Mesenchymal stem cell (in vitro differentiated cells and primary cell): ENCODE results near the gene CLTCL1.
A peak's percentile ranks its signal among the peaks of the same experiment; 100 is the strongest.
"Not testable (repeated sequence)": the region's sequence is repeated elsewhere in the genome, so short reads cannot be mapped to it uniquely, and the experiment has no call there.

Experiments used
- DNase-seq: peaks from one replicate; pipeline ENCODE4 v3.0.0-alpha.2; 2013
- H2AFZ ChIP-seq: one replicate; pipeline ENCODE4 v1.6.1; 2013; ENCODE audit warnings: low read depth, mild to moderate bottlenecking, control low read depth, inconsistent platforms, low read length, moderate library complexity
- H2AK5ac ChIP-seq: 2 replicates; pipeline ENCODE4 v1.6.1; 2013; ENCODE audit warnings: low read length, moderate library complexity, mild to moderate bottlenecking, inconsistent platforms; ENCODE audit not compliant: severe bottlenecking
- H2BK120ac ChIP-seq: one replicate; pipeline ENCODE4 v1.6.1; 2013; ENCODE audit warnings: low read depth, mild to moderate bottlenecking, inconsistent platforms, low read length, moderate library complexity
- H2BK12ac ChIP-seq, 2 experiments: one replicate each; pipeline ENCODE4 v1.6.1; 2013; ENCODE audit warnings: inconsistent platforms in 2 of 2, low read length in 2 of 2, mild to moderate bottlenecking in 2 of 2, moderate library complexity in 2 of 2, control low read depth in 1 of 2
- H2BK15ac ChIP-seq: one replicate; pipeline ENCODE4 v1.6.1; 2013; ENCODE audit warnings: mild to moderate bottlenecking, low read depth, inconsistent platforms; ENCODE audit not compliant: poor library complexity, severe bottlenecking
- H2BK5ac ChIP-seq: 2 replicates; pipeline ENCODE4 v1.6.1; 2013; ENCODE audit warnings: low read depth, mild to moderate bottlenecking, low read length, control low read depth, inconsistent platforms; ENCODE audit not compliant: poor library complexity, severe bottlenecking
- H3K14ac ChIP-seq, 2 experiments: one replicate each; pipeline ENCODE4 v1.6.1; 2013; ENCODE audit warnings: inconsistent platforms in 2 of 2, low read length in 2 of 2, control low read depth in 1 of 2, mild to moderate bottlenecking in 1 of 2, moderate library complexity in 1 of 2
- H3K18ac ChIP-seq, 2 experiments: one replicate each; pipeline ENCODE4 v1.6.1; 2013; ENCODE audit warnings: inconsistent platforms in 2 of 2, low read length in 2 of 2, control low read depth in 1 of 2, low read depth in 1 of 2, mild to moderate bottlenecking in 1 of 2
- H3K23ac ChIP-seq, 2 experiments: one replicate each; pipeline ENCODE4 v1.6.1; 2013; ENCODE audit warnings: inconsistent platforms in 2 of 2, low read length in 2 of 2, mild to moderate bottlenecking in 2 of 2, moderate library complexity in 2 of 2, control low read depth in 1 of 2
- H3K27ac ChIP-seq: 2 replicates; pipeline ENCODE4 v1.5.1; 2013; ENCODE audit warnings: mild to moderate bottlenecking, moderate library complexity, low read length, control low read depth, inconsistent platforms; ENCODE audit not compliant: poor library complexity, severe bottlenecking
- H3K27me3 ChIP-seq, 2 experiments: 2 replicates each; pipeline versions ENCODE4 v1.6.1 to v1.7.0; 2013; ENCODE audit warnings: low read length in 2 of 2, mild to moderate bottlenecking in 2 of 2, moderate library complexity in 2 of 2, control low read depth in 1 of 2, inconsistent platforms in 1 of 2; ENCODE audit not compliant: control insufficient read depth in 1 of 2, insufficient read depth in 1 of 2
- H3K36me3 ChIP-seq, 2 experiments: 2 replicates each; pipeline versions ENCODE4 v1.6.1 to v1.7.0; 2013; ENCODE audit warnings: low read length in 2 of 2, control low read depth in 1 of 2, inconsistent platforms in 1 of 2, low read depth in 1 of 2, mild to moderate bottlenecking in 1 of 2; ENCODE audit not compliant: insufficient read depth in 2 of 2, control insufficient read depth in 1 of 2
- H3K4ac ChIP-seq, 2 experiments: one replicate each; pipeline ENCODE4 v1.6.1; 2013; ENCODE audit warnings: inconsistent platforms in 2 of 2, low read length in 2 of 2, mild to moderate bottlenecking in 2 of 2, moderate library complexity in 2 of 2, control low read depth in 1 of 2, low read depth in 1 of 2
- H3K4me1 ChIP-seq: 2 replicates; pipeline ENCODE4 v1.6.1; 2013; ENCODE audit warnings: low read depth, low read length, control low read depth; ENCODE audit not compliant: control insufficient read depth, insufficient read depth
- H3K4me2 ChIP-seq: 2 replicates; pipeline ENCODE4 v1.6.1; 2013; ENCODE audit warnings: low read length, mild to moderate bottlenecking, inconsistent platforms; ENCODE audit not compliant: poor library complexity, severe bottlenecking
- H3K4me3 ChIP-seq, 2 experiments: 2 replicates each; pipeline versions ENCODE4 v1.5.1 to v1.7.0; 2013; ENCODE audit warnings: low read length in 2 of 2, mild to moderate bottlenecking in 2 of 2, control low read depth in 1 of 2, low read depth in 1 of 2; ENCODE audit not compliant: insufficient read depth in 1 of 2
- H3K79me1 ChIP-seq: replicated peaks from 2 replicates; pipeline ENCODE4 v1.6.1; 2013; ENCODE audit warnings: mild to moderate bottlenecking, control low read depth, low read length, inconsistent platforms; ENCODE audit not compliant: poor library complexity, severe bottlenecking
- H3K9ac ChIP-seq: 2 replicates; pipeline ENCODE4 v1.7.0; 2013; ENCODE audit warnings: mild to moderate bottlenecking, low read length, moderate library complexity
- H3K9me3 ChIP-seq: 2 replicates; pipeline ENCODE4 v1.7.0; 2013; ENCODE audit warnings: mild to moderate bottlenecking, low read length; ENCODE audit not compliant: control insufficient read depth
- H4K8ac ChIP-seq: one replicate; pipeline ENCODE4 v1.6.1; 2013; ENCODE audit warnings: inconsistent platforms, mild to moderate bottlenecking, low read length, moderate library complexity
- H4K91ac ChIP-seq: one replicate; pipeline ENCODE4 v1.6.1; 2013; ENCODE audit warnings: mild to moderate bottlenecking, low read length, inconsistent platforms
- WGBS: methylation state at CpG from one replicate; pipeline ENCODE4 v1.1.7; 2013; ENCODE audit warnings: mixed read lengths; 5-methylcytosine and 5-hydroxymethylcytosine counted together

Gene CLTCL1

GRCh38 chr22:19258968-19259288 is 32.6 kb downstream of the CLTCL1 start:
- not testable (repeated sequence) for H4K8ac ChIP-seq, H2BK120ac ChIP-seq, H3K4ac ChIP-seq, DNase-seq, H3K27ac ChIP-seq, H3K18ac ChIP-seq, H2BK15ac ChIP-seq, H3K9me3 ChIP-seq, H2BK5ac ChIP-seq, H3K9ac ChIP-seq, H2BK12ac ChIP-seq, H3K23ac ChIP-seq, H4K91ac ChIP-seq, H3K4me2 ChIP-seq, H3K4me3 ChIP-seq, H2AFZ ChIP-seq, H3K4me1 ChIP-seq, H3K14ac ChIP-seq, H2AK5ac ChIP-seq, H3K27me3 ChIP-seq
- WGBS, result 97% methylated on average over 4 of the region's 4 CpGs
- H3K36me3 ChIP-seq, result peaks cover 8 to 15% of the 10 kb centered on the region in 2 experiments
- peaks cover 18% of the 10 kb centered on the region for H3K79me1 ChIP-seq

GRCh38 chr22:19258371-19258770 is 33.1 kb downstream of the CLTCL1 start:
- Histone ChIP-seq H4K91ac (no peak overlapping the region), H3K79me1 (peaks cover 16% of the 10 kb centered on the region), H3K4me1 (no peaks in the 10 kb centered on the region), H3K23ac (no peak overlapping the region), H3K4me2 (no peak overlapping the region), H2AK5ac (no peak overlapping the region), H3K36me3 (peaks cover 8 to 19% of the 10 kb centered on the region in 2 experiments), H2BK5ac (no peak overlapping the region), H3K4me3 (no peak overlapping the region), H3K4ac (no peak overlapping the region), H2BK15ac (no peak overlapping the region), H2AFZ (no peak overlapping the region), H3K9ac (no peak overlapping the region), H2BK12ac (no peak overlapping the region), H3K18ac (no peak overlapping the region), H4K8ac (no peak overlapping the region), H3K27ac (no peak overlapping the region), H3K14ac (no peak overlapping the region), H3K27me3 (no peaks in the 10 kb centered on the region), H3K9me3 (no peaks in the 10 kb centered on the region), H2BK120ac (no peak overlapping the region)
- 90% methylated on average over 7 of the region's 7 CpGs for WGBS
- DNase-seq, result no peak

GRCh38 chr22:19256362-19256761 is 35.2 kb downstream of the CLTCL1 start:
- Histone ChIP-seq H3K79me1 (peaks cover 14% of the 10 kb centered on the region), H3K36me3 (peaks cover 12 to 23% of the 10 kb centered on the region in 2 experiments)
- not testable (repeated sequence) for H3K23ac ChIP-seq, H3K4me1 ChIP-seq, H3K9ac ChIP-seq, H3K27me3 ChIP-seq, H3K27ac ChIP-seq, H2BK15ac ChIP-seq, H2BK12ac ChIP-seq, H3K14ac ChIP-seq, H2BK5ac ChIP-seq, H2BK120ac ChIP-seq, H3K4me2 ChIP-seq, H3K4me3 ChIP-seq, H3K9me3 ChIP-seq, DNase-seq, H4K8ac ChIP-seq, H3K4ac ChIP-seq, H2AK5ac ChIP-seq, H4K91ac ChIP-seq, H2AFZ ChIP-seq, H3K18ac ChIP-seq
- WGBS, result 96% methylated on average over 8 of the region's 8 CpGs

GRCh38 chr22:19253143-19253542 is 38.4 kb downstream of the CLTCL1 start:
- Histone ChIP-seq H3K4me2 (no peak overlapping the region), H4K91ac (no peak overlapping the region), H4K8ac (no peak overlapping the region), H3K27me3 (no peaks in the 10 kb centered on the region), H2BK12ac (peak overlapping the region in 1 of 2 experiments; percentile 72), H3K14ac (no peak overlapping the region), H3K4me3 (no peak overlapping the region), H3K36me3 (peaks cover 12 to 18% of the 10 kb centered on the region in 2 experiments), H3K9me3 (no peaks in the 10 kb centered on the region), H3K4ac (no peak overlapping the region), H3K9ac (no peak overlapping the region), H2BK120ac (no peak overlapping the region), H2AFZ (no peak overlapping the region), H3K27ac (no peak overlapping the region), H2BK15ac (no peak overlapping the region), H3K4me1 (peaks cover 2% of the 10 kb centered on the region), H3K23ac (no peak overlapping the region), H3K18ac (no peak overlapping the region), H2AK5ac (no peak overlapping the region), H3K79me1 (peaks cover 9% of the 10 kb centered on the region), H2BK5ac (no peak overlapping the region)
- WGBS, result 98% methylated on average over 10 of the region's 12 CpGs
- DNase-seq, result no peak
